HG03558 (cell line): ENCODE measurements around the gene DDX1.
"Not testable (repeated sequence)": the region's sequence is repeated elsewhere in the genome, so short reads cannot be mapped to it uniquely, and the experiment has no call there.

ENCODE experiments used
- ATAC-seq: cut with Tn5 transposase; IDR thresholded peaks from one replicate; pipeline ENCODE4 v1.9.1; 2021; ENCODE audit warnings: moderate number of reproducible peaks; ENCODE audit not compliant: unreplicated experiment; ENCODE audit errors: extremely low read depth

DDX1 gene

DNA sequence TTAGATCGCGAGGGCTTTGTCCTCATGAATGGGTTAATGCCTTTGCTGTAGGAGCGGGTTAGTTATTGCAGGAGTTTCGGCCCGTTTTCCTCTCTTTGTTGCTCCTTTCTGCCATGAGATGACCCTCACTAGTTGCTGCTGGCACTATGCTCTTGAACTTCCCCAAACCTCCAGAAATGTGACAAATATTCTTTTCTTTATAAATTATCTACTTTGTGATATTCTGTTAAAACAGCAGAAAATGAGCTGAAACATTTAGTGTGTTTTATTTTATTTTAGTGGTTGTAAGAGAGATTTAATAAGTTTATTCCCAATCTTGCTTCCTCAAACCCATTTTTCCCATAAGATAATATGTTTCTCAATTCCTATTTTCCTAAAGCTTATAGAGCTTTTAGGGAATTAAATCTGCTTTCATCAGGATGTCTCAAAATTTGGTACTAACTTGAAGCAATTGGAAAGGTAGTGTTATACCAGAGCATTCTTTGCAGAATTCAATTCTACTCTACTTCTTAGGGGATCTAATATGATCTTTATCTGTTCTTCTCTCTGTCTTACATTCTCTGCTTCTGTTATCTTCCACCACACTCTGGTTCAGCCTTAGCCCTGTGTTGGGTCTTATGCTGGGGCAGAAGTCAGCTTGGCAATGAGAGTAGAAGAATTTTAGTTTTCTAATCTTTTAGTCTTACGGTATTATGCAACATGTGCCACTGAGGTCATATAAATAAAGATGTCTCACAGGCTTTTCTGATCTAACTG lies 23.1 kb downstream of the DDX1 start:
- ATAC-seq = no peak

DNA sequence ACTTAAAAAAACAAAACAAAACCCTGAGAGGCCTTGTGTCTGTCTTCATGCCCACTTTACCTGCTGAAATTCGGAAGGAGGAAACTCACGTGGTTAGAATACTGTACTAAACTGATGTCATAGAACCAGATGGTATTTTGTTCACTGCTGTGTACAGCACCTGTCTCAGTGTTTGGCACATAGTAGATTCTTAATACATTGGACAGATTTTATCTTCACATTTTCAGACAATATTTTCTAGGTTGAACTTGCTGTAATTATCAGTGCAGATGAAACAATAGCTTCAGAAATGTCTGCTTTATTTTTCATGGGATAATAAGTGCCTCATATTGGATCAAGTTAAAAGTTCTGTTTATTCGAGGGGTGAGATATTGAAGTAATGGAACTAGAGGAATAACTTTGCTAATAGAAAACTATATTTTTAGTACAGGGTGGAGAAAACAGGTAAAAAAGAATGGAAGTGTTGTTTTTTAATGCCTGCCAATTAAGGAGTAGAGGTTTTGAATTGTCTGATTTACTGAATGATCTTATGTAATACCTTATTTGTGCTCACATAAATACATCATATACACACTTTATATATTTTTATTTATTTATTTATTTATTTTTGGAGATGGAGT lies 23.7 kb downstream of the DDX1 start:
- no peak for ATAC-seq

DNA sequence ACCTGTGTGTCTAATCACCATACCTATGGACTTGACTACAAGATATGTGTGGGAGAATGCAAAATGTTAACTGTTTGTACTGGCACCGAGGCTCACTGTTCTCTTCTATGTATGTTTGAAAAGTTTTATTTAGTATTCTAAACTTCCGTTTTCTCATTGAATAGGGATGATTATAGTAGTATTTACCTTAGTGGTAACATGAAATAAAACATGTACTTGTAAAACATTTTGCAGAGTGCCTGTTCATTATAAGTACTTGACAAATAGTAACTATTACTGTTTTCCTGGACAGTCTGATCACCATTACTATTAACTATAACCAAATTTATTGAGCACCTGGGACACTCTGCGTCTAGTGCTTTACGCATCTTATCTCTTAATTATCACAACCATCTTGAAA lies 24.8 kb downstream of the DDX1 start:
- ATAC-seq = no peak

DNA sequence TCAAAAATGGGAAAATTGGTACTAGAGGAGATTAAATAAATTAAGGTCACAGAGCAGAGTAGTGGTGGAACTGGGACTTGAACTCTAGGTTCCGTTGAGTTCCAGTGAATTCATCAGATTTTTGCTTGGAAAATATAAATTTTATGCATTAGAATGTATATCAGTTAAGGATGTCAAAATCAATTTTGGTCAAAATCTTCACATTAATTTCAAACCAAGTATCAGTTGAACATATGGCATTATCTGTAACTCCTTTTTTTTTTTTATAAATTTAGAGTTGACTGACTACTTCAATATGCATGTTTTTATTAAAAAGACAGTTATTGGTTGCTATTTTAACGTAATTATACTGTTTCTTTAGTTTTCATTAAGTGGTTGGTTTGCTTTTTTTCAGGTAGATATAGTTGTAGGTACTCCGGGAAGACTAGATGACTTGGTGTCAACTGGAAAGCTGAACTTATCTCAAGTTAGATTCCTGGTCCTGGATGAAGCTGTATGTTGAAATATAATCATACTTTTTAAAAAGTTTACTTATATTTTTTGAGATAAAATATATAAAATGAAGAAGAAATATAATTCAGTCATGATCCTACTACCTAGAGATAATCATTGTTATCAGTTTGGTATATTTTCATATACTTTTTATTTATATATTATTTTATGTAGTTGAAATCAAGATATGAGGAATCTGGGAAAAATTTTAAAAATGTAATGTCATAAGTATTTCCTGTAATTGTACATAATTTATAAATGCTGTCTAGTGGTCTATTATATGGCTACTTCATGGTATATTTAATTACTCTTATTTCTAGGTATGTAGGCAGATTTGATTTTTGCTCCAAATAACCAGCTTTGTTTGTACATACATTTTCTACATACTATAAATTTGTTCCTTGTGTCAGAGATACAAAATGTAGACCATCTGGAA lies 25.4 kb downstream of the DDX1 start:
- ATAC-seq = no peak

DNA sequence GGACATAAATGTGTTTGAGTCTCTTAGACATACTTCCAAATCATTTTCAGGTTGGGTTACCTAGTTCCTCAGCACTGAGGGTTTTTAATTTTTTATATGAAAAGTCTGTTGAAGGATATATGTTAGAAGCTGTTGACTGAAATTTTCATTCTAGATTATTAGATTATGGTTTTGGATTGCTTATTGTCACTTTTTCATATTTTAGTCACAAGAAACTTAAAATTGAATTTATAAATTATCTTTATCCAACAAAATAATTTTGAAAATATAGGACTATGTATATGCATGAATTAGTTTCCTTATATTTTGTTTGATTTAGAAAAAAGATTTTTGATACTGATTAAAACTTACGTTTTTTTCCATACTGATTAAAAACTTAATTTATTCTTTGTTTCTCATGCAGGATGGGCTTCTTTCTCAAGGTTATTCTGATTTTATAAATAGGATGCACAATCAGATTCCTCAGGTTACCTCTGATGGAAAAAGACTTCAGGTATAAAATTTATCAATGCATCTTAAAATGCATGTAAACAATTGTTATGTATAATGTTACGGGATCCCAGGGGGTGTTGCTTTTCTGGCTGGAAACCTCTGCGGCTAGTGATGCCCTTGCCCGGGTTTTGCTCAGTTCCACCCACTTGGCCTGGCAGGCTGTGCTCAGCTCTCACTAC lies 26.2 kb downstream of the DDX1 start:
- no peak for ATAC-seq

DNA sequence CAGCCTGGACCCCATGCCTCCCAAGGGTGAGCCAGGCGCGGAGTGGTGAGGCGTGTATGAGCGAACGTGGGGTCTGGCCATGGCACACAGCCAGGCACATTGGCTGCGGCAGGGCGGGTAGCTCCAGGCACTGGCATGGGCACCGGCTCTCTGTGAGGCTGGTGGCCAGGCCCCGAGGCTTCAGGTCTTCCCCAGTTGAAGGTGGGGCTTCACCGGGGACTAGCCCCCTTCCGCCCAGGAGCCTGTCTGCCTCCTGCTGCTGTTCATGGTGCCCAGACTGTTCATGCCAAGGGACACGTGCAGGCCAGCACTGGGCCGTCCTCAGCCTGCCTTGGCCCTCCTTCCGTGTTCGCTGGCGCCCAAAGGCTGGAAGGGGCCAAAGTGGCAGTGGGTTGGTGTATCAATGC lies 26.8 kb downstream of the DDX1 start:
- no peak for ATAC-seq

DNA sequence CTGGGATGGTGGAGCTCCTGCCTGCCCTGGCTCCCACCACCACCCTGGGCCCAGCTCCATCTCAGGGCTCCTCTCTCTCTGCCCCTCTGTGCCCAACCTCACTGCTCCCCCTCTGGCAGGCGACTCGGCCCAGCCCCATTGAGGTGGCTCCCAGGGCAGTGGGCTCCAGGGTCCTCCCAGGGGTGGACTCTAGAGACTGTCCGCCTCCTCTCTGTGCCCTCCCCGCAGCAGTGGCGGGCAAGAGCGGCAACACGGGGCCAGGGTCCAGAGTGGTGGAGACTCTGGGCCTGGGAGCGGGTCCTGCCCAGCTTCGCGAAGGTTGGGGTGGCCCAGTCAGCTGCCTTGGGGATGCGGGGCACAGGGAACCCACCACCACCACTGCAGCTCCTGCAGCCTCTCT lies 27.4 kb downstream of the DDX1 start:
- no peak for ATAC-seq

DNA sequence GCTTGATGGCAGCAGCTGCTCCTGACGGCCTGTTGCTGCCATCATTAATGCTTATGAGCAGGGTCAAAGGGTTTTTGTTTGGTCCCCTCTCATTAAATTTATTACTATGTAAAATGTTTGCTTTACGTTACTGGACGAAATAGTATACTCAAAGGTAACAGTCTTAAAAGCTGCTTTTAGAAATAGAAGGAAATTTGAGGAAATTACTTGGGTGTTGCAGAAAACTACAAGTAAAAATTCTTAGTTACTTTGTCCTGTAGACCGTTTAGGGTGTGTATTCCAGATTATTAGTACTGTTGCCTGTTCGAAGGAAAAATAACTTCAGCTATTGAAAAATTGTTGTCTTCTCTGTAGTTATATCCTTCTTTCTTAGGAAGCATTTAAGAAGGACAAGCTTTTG lies 27.8 kb downstream of the DDX1 start:
- no peak for ATAC-seq

DNA sequence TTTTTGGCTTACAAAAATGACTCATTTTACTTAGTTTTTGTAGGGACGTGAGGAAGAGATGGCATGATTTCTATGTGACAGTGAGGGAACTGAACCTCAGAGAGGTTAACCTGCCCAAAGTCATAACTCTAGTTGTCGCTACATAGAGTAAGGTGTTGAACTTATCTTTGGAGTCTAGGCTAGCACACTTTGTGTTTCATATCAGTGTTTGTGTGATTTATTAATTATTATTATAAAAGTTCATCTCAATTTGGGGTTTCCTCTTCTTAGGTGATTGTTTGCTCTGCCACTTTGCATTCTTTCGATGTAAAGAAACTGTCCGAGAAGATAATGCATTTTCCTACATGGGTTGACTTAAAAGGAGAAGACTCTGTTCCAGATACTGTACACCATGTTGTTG lies 28.3 kb downstream of the DDX1 start:
- ATAC-seq = no peak

DNA sequence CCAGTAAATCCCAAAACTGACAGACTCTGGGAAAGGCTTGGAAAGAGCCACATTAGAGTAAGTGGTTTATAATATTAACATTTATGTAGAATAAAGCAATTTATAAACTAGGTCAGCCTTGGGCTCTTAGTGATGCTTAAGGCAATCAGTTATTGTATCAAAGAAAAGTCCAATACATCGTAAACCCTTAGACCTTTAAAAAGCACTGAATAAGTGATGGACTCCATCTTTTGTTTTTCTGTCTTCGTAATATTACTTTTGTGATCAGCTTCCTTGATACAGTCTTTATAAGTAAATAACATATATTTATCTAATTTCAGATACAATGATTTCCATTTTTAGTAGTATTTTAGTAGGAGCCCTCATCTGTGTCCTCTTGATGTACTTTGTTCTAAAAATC lies 28.7 kb downstream of the DDX1 start:
- no peak for ATAC-seq

DNA sequence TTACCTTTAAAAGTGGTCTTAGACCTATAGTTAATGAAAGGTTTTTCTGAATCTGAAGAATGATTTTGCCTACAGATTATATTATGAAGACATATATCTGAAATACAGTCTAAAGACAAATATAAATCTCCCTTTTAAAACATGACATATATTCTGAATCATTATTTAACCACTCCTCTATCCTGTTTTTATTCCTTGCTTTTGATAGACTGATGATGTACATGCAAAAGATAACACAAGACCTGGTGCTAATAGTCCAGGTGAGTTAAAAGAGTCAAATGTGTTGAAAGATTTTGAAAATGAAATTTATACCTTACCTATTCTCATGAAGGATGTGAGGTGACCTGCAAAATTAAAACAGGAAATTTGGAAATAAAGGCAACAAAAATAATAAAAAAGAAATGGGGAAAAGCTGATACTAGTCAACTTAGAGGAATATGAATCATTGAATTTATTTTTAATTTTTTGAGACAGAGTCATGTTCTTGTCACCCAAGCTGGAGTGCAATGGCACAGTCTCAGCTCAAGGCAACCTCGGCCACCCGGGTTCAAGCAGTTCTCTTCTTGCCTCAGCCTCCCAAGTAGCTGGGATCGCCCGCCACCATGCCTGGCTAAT lies 29.3 kb downstream of the DDX1 start:
- no peak for ATAC-seq

DNA sequence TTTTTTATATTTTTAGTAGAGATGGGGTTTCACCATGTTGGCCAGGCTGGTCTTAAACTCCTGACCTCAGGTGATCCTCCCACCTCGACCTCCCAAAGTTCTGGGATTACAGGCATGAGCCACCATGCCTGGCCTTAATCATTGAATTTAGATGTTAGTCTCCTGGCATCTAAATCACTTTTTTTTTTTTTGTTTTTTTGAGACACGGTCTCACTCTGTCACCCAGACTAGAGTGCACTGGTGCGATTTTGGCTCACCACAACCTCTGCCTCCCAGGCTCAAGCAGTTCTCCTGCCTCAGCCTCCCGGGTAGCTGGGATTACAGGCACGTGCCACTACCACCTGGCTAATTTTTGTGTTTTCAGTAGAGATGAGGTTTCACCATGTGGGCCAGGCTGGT lies 29.8 kb downstream of the DDX1 start:
- not testable (repeated sequence) for ATAC-seq

DNA sequence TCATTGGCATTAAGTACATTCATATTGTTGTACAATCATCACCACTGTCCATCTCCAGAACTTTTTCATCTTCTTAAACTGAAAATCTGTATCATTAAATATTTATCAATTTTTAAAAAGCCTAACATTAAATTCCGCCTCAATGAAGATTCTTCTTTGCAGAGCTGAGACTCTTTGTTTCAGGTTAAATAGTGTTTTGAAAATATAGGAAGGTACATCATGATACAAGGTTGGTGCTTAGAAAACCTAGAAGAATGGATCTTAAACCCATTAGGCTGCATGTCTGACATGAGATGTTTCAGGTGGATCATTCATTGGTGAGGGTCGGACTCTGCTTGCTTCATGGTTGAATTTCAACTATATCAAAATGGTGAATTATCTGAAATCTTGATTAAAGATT lies 30.5 kb downstream of the DDX1 start:
- no peak for ATAC-seq

DNA sequence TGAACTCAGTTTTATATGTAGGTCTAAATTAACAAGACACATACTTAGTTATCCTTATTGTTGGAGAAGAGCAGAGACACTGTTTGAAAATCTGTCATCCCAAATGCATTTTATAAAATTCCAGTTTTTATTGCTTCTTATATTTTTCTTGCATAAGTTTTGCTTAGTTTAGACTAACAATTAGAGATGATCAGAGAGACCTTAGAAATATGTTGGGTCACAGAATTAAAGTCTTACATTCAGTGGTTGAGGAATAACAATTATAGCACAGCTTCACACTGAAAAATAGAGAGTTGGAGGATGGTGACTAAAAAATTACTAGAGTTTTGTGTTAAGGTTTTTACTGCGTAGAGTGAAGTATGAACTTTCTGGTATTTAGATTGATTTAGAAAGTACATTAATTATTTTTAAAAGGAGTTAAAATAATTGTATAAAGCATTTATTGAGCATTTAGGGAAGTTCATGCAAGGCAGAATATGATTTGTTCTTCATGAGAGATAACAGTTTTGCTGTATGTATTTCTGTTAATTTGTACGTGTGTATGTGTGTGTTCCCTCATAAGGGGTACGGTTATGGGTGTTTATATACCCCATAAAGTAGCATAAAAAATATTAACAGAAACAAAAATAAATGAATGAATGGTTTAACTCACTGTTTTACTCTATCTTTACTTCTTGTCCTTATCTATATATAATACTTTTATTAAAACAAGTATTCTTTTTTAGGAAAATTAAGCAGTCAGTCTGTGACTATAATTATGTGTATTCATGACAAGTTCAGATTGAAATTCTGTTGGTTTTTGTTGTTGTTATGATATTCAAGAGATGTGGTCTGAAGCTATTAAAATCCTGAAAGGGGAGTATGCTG lies 31.2 kb downstream of the DDX1 start:
- no peak for ATAC-seq

DNA sequence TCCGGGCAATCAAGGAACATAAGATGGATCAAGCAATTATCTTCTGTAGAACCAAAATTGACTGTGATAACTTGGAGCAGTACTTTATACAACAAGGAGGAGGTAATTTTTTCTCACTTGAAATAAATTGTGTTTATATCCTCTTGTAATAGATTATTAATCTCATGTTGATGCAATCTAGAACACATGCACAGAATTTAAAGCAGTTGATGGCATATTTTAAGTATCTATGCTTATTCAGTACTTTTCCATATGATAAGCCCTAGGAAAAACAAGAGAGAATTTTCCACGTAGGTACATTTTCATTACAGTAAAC lies 31.8 kb downstream of the DDX1 start:
- no peak for ATAC-seq

DNA sequence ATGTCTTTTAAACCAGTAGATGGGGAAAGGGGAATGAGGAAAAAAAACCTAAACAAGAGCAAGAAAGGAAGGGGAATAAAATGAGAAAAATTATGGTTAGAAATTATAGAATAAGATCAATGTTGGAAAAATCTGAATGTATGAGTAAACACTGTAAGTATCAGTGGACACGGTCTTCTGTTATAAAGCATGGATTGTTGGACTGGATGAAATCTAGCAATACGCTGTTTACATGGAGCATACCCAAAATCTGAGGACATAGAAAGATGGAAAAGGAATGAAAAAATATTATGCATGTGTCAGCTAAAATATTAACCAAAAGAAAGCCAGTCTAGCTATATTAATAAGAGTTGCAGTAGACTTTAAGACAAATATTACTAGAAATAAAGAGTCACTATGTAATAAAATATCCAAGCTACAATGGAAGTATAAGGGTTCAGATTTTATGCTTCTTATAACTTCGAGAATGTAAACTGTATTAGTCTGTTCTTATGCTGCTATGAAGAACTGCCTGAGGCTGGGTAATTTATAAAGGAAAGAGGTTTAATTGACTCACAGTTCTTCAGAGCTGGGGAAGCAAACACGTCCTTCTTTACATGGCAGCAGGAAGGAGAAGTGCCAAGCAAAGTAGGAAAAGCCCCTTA lies 32.4 kb downstream of the DDX1 start:
- no peak for ATAC-seq

DNA sequence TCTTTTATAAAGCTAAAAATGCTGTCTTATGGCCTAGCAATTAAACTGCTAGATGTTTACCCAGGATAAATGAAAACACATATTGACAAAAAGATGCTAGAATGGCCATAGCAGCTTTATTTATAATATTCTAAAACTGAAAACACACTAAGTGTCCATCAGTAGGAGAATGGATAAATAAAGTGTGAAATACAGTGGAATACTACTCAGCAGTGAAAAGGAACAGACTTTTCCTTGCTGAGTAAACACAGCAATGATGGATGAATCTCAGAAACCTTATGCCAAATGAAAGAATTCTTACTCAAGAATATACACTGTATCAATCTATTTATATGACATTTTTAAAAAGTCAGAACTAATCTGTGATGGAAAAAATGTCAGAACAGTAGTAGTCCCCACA lies 33.2 kb downstream of the DDX1 start:
- ATAC-seq = no peak

DNA sequence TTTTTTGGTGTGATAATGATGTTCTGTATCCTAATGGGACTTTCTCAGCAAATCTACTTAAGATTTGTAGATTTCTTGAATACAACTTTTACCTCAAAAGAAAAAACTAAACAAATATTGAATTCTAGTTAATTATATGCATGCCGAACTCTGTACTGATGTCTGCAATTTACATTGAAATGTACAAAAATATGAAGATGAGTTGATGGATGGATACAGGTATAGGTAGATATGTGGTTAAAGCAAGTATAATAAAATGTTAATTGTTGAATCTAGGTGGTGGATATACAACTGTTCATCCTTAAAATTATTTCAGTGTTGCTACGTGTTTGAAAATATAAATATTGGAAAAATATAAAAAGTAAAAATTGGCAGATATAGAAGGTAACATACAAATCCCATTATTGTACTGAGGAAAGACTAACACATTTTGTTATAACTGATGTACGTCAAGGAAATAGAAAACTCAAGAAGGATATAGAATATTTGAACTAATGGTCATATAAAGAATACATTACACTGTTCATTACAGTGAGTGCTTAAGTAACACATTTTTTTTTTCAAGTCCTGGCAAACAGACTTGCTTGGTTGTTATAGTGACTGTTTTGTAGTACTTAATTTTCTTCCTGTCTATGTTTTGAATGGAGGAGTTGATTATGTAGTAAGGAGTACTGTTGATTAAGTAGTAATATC lies 33.8 kb downstream of the DDX1 start:
- no peak for ATAC-seq
